K562 (cell line): ENCODE measurements around the gene DDX54. TPM values are rescaled to one million over a fixed set of nuclear protein-coding genes. Genes with fewer than 3 reads are reported as not detected.

Experiments used
- EP400 ChIP-seq: fragments of 450-650 bp; IDR thresholded peaks from 2 replicates; pipeline ENCODE4 v1.6.1; 2017; ENCODE audit warnings: antibody characterized with exemption, mild to moderate bottlenecking, moderate library complexity
- FIP1L1 ChIP-seq: fragments of 200-400 bp; formaldehyde crosslinking; IDR thresholded peaks from 2 replicates; pipeline ENCODE4 v1.6.1; 2018; ENCODE audit warnings: mild to moderate bottlenecking, low read depth, low read length; ENCODE audit not compliant: poor library complexity, severe bottlenecking
- FOXK2 ChIP-seq, 2 experiments: fragments of 450-650 bp; IDR thresholded peaks in 1 of 2; conservative IDR thresholded peaks in 1 of 2; 2 replicates each; pipeline ENCODE4 v1.6.1; 2016; ENCODE audit warnings: low read depth in 2 of 2, mild to moderate bottlenecking in 1 of 2
- GABPB1 ChIP-seq: sonication (generic); formaldehyde crosslinking; IDR thresholded peaks from 2 replicates; pipeline ENCODE4 v1.8.0; 2022; ENCODE audit warnings: mild to moderate bottlenecking, missing genetic modification reagents
- HCFC1 ChIP-seq: IDR thresholded peaks from 2 replicates; pipeline ENCODE4 v1.6.1; 2012; ENCODE audit warnings: low read depth, low read length, improper control_type of control experiment
- MAFF ChIP-seq: IDR thresholded peaks from 2 replicates; pipeline ENCODE4 v1.6.1; 2012; ENCODE audit warnings: low read length, improper control_type of control experiment
- PHB2 ChIP-seq: fragments of 450-650 bp; IDR thresholded peaks from 2 replicates; pipeline ENCODE4 v1.6.1; 2017; ENCODE audit warnings: low read depth
- PHF20 ChIP-seq: fragments of 450-650 bp; IDR thresholded peaks from 2 replicates; pipeline ENCODE4 v1.6.1; 2018; ENCODE audit not compliant: partially characterized antibody
- RBM22 ChIP-seq: fragments of 200-400 bp; formaldehyde crosslinking; IDR thresholded peaks from 2 replicates; pipeline ENCODE4 v1.6.1; 2018; ENCODE audit warnings: low read length, low read depth; ENCODE audit not compliant: poor library complexity, severe bottlenecking
- ZNF76 ChIP-seq: fragments of 250-450 bp; sonication (Bioruptor Pico); IDR thresholded peaks from 2 replicates; pipeline ENCODE4 v1.4.0; 2020; ENCODE audit warnings: mild to moderate bottlenecking, moderate library complexity, borderline replicate concordance
- polyA plus RNA-seq, 8 experiments: library from polyadenylated mRNA; depleted of rRNA in 4 of 8; stranded (reverse) in 5 of 8; unstranded in 3 of 8; fragments of >200 nt; fragmentation: Nextera tagmentation in 2 of 8; fragmentation: Illumina TruSeq in 1 of 8; extraction: Ambion mirVana in 2 of 8; extraction: Trizol in 1 of 8; gene quantifications; 2 replicates each; pipeline versions ENCODE4 v1.2.1 to v1.2.3, GENCODE V29; 2011 to 2014; ENCODE audit warnings: inconsistent platforms in 1 of 8, missing spikeins in 1 of 8
- total RNA-seq, 7 experiments: library from RNA; depleted of rRNA in 6 of 7; stranded (reverse); fragments of >200 nt in 6 of 7; fragmentation: Illumina TruSeq in 2 of 7; extraction: Trizol in 2 of 7; gene quantifications; 2 replicates each; pipeline versions ENCODE4 v1.2.1 to v1.2.3, GENCODE V29; 2011 to 2021; ENCODE audit warnings: low replicate concordance in 1 of 7
- TF ChIP-seq, protein P1 (sequence below): fragments of 450-650 bp; IDR thresholded peaks from 2 replicates; pipeline ENCODE4 v1.6.1; 2016; ENCODE audit warnings: mild to moderate bottlenecking, moderate library complexity
- TF ChIP-seq, protein P2 (sequence below): sonication (generic); formaldehyde crosslinking; IDR thresholded peaks from 2 replicates; pipeline ENCODE4 v1.8.0; 2022; ENCODE audit warnings: mild to moderate bottlenecking, missing genetic modification reagents, borderline replicate concordance

Gene DDX54
- total and polyA plus RNA-seq, 9 of the 15 experiments (the other 6 are each of a cell fraction or from before 2014, with no cell fraction given), result 1.4 to 135 (median 51.4) TPM

DNA sequence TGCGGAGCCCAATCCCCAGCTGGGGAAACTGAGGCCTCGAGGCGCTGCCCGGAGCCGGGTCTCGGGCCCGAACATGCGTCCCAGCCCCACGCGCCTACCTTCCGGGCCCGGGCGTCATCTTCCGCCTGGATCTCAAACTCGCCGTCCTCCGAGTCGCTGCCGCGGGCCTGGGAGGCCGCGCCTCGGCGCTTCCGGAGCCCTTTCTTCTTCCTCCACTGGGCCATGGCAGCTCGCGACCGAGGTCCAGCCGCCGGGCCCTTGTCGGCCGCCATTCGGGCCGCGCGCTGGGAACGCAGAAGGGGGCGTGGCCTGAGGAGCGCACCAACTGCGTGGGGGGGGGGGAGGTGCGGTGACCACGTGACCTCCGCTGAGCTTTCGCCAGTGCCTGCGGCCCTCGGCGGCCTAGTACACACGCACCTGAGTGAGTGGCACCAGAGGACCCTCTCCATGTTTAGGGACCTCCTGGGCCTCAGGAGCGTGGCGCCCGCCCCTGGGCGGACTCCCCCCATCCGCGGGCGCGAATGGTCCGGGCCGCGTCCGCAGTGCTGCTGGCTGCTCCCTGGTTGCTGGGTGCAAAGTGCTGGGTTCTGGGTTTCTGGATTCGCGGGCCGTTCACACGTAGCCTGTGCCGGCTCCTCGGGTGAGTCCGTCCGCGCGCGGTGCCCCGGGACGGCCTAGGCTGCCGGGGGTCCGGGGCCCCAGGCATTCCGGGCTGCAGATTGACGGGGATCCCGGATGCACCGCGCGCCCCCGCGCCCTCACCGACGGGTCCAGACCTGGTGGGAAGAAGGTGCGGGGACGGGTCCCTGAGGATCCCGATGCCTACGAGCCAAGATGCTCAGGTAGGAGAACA is at the start of gene DDX54, which contains the start of gene RITA1 (continued):
- TF ChIP-seq, protein P1, sequence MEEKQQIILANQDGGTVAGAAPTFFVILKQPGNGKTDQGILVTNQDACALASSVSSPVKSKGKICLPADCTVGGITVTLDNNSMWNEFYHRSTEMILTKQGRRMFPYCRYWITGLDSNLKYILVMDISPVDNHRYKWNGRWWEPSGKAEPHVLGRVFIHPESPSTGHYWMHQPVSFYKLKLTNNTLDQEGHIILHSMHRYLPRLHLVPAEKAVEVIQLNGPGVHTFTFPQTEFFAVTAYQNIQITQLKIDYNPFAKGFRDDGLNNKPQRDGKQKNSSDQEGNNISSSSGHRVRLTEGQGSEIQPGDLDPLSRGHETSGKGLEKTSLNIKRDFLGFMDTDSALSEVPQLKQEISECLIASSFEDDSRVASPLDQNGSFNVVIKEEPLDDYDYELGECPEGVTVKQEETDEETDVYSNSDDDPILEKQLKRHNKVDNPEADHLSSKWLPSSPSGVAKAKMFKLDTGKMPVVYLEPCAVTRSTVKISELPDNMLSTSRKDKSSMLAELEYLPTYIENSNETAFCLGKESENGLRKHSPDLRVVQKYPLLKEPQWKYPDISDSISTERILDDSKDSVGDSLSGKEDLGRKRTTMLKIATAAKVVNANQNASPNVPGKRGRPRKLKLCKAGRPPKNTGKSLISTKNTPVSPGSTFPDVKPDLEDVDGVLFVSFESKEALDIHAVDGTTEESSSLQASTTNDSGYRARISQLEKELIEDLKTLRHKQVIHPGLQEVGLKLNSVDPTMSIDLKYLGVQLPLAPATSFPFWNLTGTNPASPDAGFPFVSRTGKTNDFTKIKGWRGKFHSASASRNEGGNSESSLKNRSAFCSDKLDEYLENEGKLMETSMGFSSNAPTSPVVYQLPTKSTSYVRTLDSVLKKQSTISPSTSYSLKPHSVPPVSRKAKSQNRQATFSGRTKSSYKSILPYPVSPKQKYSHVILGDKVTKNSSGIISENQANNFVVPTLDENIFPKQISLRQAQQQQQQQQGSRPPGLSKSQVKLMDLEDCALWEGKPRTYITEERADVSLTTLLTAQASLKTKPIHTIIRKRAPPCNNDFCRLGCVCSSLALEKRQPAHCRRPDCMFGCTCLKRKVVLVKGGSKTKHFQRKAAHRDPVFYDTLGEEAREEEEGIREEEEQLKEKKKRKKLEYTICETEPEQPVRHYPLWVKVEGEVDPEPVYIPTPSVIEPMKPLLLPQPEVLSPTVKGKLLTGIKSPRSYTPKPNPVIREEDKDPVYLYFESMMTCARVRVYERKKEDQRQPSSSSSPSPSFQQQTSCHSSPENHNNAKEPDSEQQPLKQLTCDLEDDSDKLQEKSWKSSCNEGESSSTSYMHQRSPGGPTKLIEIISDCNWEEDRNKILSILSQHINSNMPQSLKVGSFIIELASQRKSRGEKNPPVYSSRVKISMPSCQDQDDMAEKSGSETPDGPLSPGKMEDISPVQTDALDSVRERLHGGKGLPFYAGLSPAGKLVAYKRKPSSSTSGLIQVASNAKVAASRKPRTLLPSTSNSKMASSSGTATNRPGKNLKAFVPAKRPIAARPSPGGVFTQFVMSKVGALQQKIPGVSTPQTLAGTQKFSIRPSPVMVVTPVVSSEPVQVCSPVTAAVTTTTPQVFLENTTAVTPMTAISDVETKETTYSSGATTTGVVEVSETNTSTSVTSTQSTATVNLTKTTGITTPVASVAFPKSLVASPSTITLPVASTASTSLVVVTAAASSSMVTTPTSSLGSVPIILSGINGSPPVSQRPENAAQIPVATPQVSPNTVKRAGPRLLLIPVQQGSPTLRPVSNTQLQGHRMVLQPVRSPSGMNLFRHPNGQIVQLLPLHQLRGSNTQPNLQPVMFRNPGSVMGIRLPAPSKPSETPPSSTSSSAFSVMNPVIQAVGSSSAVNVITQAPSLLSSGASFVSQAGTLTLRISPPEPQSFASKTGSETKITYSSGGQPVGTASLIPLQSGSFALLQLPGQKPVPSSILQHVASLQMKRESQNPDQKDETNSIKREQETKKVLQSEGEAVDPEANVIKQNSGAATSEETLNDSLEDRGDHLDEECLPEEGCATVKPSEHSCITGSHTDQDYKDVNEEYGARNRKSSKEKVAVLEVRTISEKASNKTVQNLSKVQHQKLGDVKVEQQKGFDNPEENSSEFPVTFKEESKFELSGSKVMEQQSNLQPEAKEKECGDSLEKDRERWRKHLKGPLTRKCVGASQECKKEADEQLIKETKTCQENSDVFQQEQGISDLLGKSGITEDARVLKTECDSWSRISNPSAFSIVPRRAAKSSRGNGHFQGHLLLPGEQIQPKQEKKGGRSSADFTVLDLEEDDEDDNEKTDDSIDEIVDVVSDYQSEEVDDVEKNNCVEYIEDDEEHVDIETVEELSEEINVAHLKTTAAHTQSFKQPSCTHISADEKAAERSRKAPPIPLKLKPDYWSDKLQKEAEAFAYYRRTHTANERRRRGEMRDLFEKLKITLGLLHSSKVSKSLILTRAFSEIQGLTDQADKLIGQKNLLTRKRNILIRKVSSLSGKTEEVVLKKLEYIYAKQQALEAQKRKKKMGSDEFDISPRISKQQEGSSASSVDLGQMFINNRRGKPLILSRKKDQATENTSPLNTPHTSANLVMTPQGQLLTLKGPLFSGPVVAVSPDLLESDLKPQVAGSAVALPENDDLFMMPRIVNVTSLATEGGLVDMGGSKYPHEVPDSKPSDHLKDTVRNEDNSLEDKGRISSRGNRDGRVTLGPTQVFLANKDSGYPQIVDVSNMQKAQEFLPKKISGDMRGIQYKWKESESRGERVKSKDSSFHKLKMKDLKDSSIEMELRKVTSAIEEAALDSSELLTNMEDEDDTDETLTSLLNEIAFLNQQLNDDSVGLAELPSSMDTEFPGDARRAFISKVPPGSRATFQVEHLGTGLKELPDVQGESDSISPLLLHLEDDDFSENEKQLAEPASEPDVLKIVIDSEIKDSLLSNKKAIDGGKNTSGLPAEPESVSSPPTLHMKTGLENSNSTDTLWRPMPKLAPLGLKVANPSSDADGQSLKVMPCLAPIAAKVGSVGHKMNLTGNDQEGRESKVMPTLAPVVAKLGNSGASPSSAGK, result peak; percentile 90
- TF ChIP-seq FOXK2 (conservative IDR thresholded peaks at IDR 0.05 in 1 of 2, IDR thresholded peaks at IDR 0.05 in 1 of 2; ENCODE audit: low read depth in 2 of 2) (peak in 1 of 2 experiments; percentile 99; a peak in 2 of 4 replicates), RBM22 (peak; percentile 46), HCFC1 (peak; percentile 36), EP400 (peak; percentile 99), ZNF76 (CRISPR knock-in tag) (peak; percentile 30; the same call in 1 of the 2 replicates), FIP1L1 (peak; percentile 62), PHB2 (no peak), GABPB1 (CRISPR knock-in tag) (peak; percentile 77), MAFF (peak; percentile 35; the same call in 1 of the 2 replicates), PHF20 (peak; percentile 88)
- TF ChIP-seq, protein P2, sequence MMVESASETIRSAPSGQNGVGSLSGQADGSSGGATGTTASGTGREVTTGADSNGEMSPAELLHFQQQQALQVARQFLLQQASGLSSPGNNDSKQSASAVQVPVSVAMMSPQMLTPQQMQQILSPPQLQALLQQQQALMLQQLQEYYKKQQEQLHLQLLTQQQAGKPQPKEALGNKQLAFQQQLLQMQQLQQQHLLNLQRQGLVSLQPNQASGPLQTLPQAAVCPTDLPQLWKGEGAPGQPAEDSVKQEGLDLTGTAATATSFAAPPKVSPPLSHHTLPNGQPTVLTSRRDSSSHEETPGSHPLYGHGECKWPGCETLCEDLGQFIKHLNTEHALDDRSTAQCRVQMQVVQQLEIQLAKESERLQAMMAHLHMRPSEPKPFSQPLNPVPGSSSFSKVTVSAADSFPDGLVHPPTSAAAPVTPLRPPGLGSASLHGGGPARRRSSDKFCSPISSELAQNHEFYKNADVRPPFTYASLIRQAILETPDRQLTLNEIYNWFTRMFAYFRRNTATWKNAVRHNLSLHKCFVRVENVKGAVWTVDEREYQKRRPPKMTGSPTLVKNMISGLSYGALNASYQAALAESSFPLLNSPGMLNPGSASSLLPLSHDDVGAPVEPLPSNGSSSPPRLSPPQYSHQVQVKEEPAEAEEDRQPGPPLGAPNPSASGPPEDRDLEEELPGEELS (CRISPR knock-in tag), result peak; percentile 76; the same call in 1 of the 2 replicates
